Measurements from ENCODE around the gene C1QL4.
"Not testable (repeated sequence)": the region's sequence is repeated elsewhere in the genome, so short reads cannot be mapped to it uniquely, and the experiment has no call there.

Gene C1QL4

DNA sequence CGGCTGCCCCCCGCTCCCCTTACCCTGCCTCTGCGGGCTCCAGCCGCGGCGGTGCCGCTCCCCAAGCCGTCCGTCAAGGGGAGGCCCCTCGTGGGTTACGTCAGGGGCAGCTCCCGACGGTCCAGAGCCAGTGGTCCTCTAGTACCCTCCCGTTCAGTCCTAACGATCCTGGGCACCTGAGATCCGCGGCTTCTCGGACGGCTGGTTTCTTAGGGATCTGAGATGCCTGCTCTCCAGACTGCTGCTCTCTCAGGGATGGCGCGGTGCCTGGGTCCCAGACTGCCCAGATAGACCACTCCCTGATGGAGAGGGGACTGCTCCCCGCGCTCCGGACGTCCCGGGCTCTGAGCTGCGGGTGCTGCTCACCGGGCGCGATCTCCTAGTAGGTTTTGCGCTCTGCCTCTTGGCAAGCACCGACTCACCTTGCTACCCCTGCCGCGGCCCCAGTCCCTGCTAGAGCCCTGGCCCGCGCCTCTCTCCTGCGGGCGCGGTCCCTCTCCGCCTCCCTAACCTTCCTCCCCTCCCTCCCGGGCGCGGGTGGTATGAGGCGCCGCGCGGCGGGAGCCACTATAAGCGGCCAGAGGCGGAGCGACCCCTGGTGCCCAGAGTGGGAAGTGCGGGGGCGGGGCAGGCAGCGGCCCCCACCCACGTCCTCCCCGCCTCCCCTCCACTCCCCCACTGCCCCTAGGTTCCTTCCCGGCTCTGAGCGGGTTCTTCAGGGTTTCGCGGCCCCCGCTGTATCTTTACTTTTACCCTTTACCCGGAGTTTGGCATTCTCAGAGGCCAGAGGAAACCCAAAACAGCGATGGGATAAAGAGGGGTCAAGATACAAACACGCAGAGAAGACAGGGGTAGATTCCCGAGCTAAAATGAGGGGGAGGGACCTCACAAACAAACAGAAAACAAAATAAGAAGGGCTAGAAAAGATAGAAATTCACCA lies at the start of gene C1QL4:
Gene C1QL4, minus strand, starts transcription at position 544 of the 940 bp plus-strand sequence. CDS start 711 bp downstream, outside the sequence.
- no peak for DNase-seq (ENCODE audit: low read depth, low spot score)

DNA sequence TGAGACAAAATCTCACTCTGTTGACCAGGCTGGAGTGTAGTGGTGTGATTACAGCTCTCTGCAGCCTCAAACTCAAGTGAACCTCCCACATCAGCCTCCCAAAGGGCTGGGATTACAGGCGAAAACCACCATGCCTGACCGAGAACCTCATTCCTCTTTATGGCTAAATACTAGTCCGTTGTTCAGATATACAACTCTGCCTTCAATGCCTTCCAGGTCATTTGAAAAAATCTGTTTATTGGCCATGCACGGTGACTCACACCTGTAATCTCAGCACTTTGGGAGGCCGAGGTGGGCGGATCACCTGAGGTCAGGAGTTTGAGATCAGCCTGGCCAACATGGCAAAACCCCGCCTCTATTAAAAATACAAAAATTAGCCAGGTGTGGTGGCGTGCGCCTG lies 43.2 kb upstream of the C1QL4 start:
- not testable (repeated sequence) for DNase-seq (ENCODE audit: low read depth, low spot score)

DNA sequence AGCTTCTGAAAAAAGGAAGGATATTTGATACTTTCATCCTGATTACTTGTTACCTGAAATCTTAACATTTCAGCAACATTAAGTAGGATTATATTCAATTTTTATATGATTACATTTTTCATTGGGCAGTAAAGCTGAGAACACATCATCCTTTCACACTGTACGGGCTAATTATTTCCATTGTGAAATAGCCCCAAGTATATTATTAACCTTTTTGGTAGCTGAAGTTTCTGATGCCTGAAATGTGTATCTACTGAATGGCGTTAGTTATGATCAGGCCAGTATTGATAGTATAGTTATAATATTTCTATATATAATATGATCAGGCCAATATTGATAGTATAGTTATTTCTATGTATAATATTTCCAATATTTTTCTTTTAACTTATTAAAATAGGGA lies 40.4 kb upstream of the C1QL4 start:
- DNase-seq (ENCODE audit: low read depth, low spot score), result no peak

DNA sequence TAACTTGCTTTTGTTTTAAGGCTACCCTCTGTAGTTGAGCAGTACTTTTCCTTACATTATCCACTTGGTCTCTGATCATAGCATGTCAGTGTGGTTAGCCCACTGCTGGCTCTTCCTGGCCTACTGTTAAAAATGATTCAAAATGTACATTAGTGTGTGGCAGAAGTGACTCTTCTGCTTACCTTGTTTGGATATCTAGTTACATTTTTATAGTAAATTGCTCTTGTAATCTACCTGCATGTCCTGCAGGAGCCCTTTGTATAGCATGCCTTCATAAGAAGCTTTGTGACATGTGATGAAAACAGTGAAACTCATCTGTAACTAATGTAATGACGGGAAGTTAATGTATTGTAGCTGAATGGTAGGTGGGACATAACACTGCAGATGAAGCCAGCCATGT lies 38.4 kb upstream of the C1QL4 start:
- no peak for DNase-seq (ENCODE audit: low read depth, low spot score)

DNA sequence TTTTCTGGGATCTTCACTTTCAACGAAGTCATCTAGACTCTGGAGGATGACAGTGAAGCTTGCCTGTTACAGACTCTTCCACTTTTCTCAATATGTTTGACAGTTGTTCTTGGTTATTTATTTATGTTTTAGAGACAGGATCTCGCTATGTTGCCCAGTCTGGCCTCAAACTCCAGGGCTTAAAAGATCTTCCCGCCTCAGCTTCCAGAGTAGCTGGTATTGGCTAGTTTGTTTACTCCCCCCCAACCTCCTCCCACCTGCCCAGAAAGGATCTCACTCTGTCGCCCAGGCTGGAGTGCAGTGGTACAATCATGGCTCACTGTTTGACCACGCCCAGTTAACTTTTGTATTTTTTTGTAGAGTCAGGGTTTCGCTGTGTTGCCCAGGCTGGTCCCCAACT lies 33.6 kb upstream of the C1QL4 start:
- no peak for DNase-seq (ENCODE audit: low read depth, low spot score)

DNA sequence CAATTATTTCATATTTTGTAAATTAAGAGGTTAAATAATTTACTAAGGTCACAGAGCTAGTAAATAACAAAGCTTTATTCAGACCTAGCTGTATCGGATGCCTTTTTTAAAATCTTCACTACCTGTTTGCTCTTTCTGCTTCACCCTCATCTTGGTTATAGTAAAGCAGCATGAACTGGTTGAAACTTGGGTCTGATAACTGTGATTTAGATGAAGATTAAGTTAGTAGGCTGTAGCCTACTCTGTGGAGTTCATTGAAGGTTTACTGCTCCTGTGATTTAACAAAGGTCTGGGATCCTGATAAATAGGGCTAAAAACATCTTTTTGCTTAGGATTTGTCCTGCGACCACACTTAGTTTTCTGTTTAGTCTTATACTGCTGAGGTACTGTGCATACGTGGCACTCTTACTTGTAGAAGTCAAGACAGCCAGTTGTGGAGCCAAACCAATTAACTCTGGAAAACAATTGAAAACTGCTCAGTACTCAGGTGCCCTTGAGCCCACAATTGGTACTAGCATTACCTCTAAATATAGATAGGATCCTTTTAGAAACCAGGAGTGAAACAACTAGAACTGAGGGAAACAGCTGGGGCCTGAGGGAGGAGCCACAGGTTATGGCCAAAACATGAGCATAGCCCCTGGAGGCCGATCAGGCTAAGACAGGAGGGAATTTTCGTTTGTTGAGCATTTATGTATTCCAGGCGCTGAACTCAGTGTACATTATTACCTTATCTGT lies 32.6 kb upstream of the C1QL4 start:
- no peak for DNase-seq (ENCODE audit: low read depth, low spot score)

DNA sequence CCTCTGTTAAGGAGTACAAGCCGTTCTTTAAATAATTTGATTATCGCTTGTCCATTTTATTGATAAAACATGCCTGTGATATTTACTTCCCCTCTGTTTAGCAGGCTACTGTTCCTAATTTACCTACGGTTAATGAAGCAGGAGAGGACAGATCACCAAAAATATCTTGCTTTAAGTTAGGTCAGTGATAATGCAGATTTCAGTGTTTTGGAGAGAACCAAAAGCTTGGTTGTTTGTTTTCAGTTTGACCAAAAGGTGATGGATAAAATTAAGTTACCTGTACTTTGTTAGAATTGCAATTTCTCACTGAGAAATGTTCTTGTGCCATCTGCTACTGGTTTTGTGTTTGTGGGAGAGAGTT lies 31.2 kb upstream of the C1QL4 start:
- no peak for DNase-seq (ENCODE audit: low read depth, low spot score)

DNA sequence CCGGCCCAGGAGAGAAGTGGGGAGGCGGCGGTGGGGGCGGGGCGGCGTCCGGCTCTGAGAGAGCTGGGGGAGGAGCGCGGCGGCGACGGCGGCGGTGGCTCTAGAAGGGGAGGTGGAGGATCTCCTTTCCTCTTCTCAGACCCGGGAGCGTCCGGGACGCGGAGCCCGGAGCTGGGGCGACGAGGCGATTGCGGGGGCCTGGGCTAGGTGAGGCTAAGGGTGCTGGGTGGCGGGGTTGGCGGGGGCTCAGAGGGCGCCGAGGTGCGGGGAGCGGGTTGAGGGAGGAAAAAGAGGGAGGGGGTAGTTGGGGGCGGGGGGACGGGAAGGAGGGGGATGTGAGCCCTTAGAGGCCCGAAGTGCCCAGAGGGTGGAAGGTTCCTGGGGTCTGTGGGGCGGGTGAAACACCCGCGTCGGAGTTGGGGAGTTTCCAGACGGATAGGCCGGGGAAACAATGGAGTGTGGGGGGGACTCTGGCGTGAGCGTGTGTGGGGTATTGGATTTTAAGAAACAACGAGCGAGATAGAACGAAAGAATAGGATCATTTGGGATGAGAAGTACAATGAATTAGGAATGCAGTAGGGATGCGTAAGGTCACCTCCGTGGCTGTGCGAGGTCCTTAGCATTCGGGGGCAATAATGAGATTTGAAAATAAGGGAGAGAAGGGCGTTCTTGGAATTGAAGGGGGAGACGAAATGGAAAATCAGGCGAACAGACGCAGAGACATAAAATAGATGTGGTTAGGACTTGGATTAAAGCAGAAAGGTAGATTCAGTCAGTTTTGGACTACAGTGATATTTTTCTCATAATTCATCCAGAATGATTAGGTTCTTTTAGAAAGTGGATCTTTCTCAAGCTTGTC lies 30.6 kb upstream of the C1QL4 start, which contains the start of gene SPATS2:
Gene SPATS2, plus strand, starts transcription at position 82 of the 859 bp plus-strand sequence. CDS start 93,551 bp downstream, outside the sequence.
- DNase-seq (ENCODE audit: low read depth, low spot score), result no peak

DNA sequence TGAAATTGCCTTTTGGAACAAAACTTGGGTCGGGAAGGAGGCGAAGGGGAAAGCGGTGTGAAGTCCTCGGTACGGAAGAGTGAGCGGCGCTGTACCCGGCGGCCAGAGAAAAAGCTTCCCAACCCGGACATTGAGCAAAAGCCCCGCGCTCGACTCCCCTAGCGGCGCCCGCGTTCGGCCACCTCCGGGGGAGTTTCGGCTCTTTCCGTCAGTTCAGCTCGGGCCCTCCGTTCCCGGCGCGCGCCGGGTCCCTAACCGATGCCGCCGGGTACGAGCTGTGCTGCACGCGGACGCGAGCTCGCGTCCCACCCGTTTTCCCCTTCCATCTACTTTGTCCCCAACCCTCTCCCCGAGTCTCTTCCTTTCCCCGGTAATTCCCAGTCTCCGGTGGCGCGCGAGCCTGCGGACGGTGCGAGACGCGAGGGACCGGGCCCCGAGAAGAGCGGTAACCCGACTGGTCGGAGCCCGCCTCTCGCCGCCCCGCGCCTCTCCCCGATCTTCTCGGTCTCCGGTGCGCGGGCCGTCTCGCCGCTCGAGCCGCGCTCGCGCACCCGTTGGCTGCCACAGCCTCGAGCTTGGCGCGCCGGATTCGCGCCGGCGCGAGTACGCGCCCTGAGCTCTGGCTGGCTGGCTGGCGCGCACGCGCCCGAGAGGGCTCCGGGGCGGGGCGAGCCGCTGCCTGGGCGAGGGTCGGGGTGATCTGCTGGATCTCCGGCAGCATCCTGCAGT lies 29.8 kb upstream of the C1QL4 start:
- peak; percentile 86 for DNase-seq (ENCODE audit: low read depth, low spot score)

DNA sequence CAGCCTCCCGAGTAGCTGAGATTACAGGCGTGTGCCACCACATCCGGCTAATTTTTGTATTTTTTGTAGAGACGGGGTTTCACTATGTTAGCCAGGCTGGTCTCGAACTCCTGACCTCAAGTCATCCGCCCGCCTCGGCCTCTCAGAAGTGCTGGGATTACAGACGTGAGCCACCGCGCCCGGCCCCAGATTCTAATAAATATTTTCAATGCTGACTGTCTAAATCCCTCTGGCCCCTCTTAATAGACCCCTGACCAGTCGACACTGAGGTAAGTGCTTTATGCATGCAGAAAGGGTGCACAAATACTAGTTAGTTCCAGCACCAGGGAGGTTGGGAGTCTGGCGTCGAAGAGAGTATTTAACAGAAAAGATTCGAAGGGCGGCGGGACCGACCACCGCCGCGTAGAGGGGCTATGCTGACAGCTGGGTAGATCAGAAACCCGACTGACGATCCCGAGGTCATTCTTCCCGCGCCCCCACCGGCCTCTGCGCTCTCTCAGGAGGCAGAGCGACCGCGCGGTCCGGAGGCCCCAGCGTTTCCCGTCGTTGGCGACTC lies 29.2 kb upstream of the C1QL4 start:
- no peak for DNase-seq (ENCODE audit: low read depth, low spot score)

DNA sequence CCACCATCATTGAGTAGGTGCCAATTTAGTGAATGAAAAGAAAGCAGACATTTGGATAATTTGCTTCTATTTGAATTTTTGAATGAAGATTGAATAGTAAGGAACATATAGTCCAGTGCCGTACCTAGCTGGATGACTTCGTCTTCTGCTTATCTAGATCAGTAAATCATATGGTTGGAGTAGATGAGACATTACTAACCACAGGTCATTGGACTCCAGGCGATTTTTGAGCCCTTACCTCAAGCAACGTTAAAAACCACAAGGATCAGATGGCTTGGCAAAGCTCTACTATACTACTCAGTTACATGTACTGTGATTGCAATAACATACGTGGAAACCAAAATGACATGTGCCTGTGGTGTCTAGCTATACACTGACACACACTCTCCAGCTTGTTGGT lies 28.6 kb upstream of the C1QL4 start:
- no peak for DNase-seq (ENCODE audit: low read depth, low spot score)

DNA sequence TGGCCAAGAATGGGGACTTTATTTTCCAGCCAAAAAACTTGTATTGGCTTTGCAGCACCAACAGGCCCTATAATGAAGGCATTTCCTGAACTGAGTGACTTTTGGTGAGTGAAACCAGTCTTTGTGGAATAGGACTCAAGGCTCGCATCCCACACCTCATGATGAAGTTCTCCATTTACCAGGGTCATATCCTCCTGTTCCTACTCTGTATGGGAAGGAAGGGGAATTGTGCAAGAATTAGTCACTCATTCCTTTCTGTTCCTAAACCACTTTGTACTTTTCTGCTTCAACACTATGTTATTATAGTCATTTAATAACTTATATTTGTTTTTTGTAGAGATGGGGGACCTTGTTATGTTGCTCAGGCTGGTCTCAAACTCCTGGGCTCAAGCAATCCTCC lies 28.0 kb upstream of the C1QL4 start:
- DNase-seq (ENCODE audit: low read depth, low spot score), result no peak

DNA sequence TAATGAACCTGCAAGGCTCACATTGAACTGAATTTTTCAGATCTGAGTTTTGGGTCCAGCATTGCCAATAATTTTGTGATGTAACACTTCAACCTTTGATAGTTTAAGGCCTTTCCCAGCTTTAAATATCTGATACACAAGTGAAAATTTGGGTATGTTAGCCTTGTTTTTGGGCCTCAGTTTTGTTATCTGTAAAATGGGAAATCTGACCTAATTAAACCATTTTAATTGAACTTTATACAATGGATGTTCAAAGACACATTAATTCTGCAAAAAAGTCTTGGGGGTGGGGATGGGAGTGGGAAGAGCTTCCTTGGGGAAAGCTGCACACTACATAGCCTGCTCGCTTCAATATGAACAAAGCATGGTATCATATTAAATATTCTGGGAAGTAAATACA lies 25.1 kb upstream of the C1QL4 start:
- DNase-seq (ENCODE audit: low read depth, low spot score), result no peak

DNA sequence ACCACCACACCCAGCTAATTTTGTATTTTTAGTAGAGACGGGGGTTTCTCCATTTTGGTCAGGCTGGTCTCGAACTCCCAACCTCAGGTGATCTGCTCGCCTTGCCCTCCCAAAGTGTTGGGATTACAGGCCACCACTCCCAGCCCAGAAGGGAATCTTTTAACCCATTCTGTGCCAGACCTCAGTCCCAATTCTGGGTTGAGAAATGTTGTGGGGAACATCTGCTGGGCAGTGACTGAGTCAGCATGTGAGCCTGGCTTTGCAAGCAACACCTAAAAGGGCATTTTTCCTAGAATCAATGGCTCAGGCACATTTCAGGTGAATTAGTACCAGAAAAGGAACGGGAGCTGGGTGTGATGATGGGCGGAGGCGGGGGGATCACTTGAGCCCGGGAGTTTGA lies 22.7 kb upstream of the C1QL4 start:
- no peak for DNase-seq (ENCODE audit: low read depth, low spot score)

DNA sequence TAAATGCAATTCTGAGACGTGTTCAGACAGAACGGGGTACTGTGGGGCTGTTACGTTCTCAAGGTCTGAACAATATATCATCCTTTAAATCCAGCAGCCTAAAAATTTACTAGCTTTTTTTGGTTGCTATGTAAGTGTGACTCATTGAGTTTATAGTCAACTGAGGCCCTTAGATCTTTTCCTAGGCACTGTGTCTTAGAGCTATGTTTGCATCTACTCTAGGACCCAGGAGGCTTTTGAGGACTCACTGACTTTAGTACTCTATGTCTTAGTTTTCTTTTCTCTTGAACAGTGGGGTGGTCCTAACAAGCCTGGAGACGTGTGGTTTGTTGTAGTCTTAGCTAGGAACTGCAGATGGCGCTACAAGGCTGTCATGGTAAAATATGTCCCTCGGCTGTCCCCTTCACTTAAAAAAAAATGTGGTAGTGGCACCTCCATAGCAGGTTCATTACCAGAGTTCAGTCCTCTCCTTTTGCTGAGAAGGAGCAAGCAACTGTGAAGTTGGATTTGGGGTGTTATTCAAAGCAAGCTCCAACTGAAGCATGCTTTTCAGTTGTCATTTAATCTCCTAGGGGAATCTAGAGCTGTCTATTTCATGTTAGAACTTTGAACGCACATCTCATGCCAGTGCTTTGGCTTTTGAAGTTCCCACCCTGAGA lies 21.6 kb upstream of the C1QL4 start:
- no peak for DNase-seq (ENCODE audit: low read depth, low spot score)

DNA sequence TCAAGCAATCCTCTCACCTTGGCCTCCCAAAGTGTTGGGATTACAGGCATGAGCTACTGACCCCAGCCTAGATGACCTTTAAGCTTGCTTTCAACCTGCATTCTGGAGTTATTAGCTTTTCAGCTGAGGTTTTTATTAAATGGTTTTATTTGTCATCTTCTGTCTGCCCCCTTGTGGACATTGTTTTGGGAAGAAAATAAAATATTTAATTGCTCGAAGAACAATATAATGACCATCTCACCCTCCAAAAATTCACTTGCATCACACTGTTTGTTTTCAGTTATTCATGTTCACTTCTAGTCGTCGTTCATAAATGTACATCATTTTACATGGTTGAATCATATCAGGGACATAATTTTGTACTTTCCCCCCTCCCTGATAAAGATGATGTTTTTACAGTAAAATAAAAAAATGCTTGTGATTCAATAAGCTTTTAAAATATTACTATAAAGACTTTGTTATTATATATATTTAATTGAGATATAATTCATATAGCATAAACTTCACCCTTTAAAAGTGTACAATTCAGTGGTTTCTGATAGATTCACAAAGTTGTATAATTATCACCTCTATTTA lies 20.2 kb upstream of the C1QL4 start:
- DNase-seq (ENCODE audit: low read depth, low spot score), result no peak

DNA sequence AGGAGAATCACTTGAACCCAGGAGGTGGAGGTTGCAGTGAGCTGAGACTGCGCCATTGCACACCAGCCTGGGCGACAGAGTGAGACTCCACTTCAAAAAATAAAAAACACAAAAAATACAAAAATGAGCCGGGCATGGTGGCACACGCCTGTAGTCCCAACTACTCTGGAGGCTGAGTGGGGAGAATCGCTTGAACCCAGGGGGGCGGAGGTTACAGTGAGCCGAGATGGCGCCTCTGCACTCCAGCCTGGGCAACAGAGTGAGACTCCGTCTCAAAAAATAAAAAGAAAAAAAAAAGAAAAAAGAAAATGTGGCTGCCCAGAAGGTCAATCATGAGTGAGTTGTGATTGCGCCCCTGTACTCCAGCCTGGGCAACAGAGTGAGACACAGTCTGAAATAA lies 18.9 kb upstream of the C1QL4 start:
- no peak for DNase-seq (ENCODE audit: low read depth, low spot score)

DNA sequence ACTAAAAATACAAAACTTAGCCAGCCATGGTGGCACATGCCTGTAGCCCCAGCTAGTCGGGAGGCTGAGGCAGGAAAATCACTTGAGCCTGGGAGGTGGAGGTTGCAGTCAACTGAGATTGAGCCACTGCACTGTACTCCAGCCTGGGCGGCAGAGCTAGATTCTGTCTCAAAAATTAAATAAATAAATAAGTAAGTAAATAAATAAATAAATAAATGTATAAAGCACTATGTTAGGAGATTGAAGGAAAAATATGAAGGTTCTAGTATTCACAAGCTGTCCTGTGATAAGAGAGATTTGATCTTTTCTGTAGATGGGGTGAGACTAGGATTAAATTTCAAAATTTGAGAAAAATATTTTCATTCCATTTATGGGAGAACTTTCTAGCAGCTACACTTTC lies 15.4 kb upstream of the C1QL4 start:
- no peak for DNase-seq (ENCODE audit: low read depth, low spot score)

DNA sequence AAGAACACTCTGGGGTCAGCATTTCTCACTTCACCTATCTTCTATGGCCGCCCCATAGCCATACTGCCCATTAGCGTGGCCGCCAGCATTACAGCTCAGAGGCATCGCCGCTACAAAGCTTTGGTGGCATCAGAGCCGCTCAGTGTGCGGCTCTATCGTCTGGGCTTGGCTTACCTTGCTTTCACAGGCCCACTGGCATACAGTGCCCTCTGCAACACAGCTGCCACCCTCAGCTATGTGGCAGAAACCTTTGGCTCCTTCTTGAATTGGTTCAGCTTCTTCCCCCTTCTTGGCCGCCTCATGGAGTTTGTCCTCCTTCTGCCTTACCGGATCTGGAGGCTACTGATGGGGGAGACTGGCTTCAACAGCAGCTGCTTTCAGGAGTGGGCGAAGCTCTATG lies 12.3 kb upstream of the C1QL4 start:
- no peak for DNase-seq (ENCODE audit: low read depth, low spot score)

DNA sequence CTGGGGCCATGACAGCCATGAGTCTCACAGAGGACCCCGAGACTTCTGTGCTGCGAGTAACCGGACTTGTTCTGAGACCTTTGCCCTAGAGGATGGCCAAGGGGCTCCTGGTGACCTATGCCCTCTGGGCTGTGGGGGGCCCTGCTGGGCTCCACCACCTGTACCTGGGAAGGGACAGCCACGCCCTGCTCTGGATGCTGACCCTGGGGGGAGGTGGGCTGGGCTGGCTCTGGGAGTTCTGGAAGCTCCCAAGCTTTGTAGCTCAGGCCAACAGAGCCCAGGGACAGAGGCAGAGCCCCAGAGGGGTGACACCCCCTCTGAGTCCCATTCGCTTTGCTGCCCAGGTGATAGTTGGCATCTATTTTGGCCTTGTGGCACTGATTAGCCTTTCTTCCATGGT lies 11.8 kb upstream of the C1QL4 start:
- no peak for DNase-seq (ENCODE audit: low read depth, low spot score)

All from brain pericyte (primary cell).